ENCODE results near the gene KLHL14.

The KLHL14 gene

GRCh38 chr18:32760391-32760790, 12.4 kb downstream of the KLHL14 start:
- no peak overlapping the region for H3K4me3 ChIP-seq (ENCODE audit: low read length)
- no peak for DNase-seq (ENCODE audit: low read depth)
- TF ChIP-seq CTCF (conservative IDR thresholded peaks at IDR 0.05; ENCODE audit: low read depth, low read length), result no peak

- TF ChIP-seq CTCF (conservative IDR thresholded peaks at IDR 0.05; ENCODE audit: low read depth, low read length), result no peak
- H3K4me3 ChIP-seq (ENCODE audit: low read length), result no peak overlapping the region
- no peak for DNase-seq (ENCODE audit: low read depth)
Observed at GRCh38 chr18:32759611-32760167, 13.1 kb downstream of the KLHL14 start.

GRCh38 chr18:32754508-32755263, 18.1 kb downstream of the KLHL14 start:
- DNase-seq (ENCODE audit: low read depth), result no peak
- TF ChIP-seq CTCF (conservative IDR thresholded peaks at IDR 0.05; ENCODE audit: low read depth, low read length), result no peak

GRCh38 chr18:32753656-32754260, 19.1 kb downstream of the KLHL14 start:
- no peak for DNase-seq (ENCODE audit: low read depth)
- TF ChIP-seq CTCF (conservative IDR thresholded peaks at IDR 0.05; ENCODE audit: low read depth, low read length), result no peak

More at GRCh38 chr18:32754508-32755263, 18.1 kb downstream of the KLHL14 start:
- no peak overlapping the region for H3K4me3 ChIP-seq (ENCODE audit: low read length)

GRCh38 chr18:32750328-32750727, 22.5 kb downstream of the KLHL14 start:
- no peak for TF ChIP-seq CTCF (conservative IDR thresholded peaks at IDR 0.05; ENCODE audit: low read depth, low read length)
- H3K4me3 ChIP-seq (ENCODE audit: low read length), result no peak overlapping the region
- DNase-seq (ENCODE audit: low read depth), result no peak

More at GRCh38 chr18:32753656-32754260, 19.1 kb downstream of the KLHL14 start:
- no peak overlapping the region for H3K4me3 ChIP-seq (ENCODE audit: low read length)

GRCh38 chr18:32749809-32750208, 23.0 kb downstream of the KLHL14 start:
- no peak overlapping the region for H3K4me3 ChIP-seq (ENCODE audit: low read length)
- no peak for DNase-seq (ENCODE audit: low read depth)
- no peak for TF ChIP-seq CTCF (conservative IDR thresholded peaks at IDR 0.05; ENCODE audit: low read depth, low read length)
